K562 (cell line): Measurements from ENCODE around the gene GPR55. TPM values are rescaled to one million over a fixed set of nuclear protein-coding genes. Genes with fewer than 3 reads are reported as not detected.
"Not testable (repeated sequence)": the region's sequence is repeated elsewhere in the genome, so short reads cannot be mapped to it uniquely, and the experiment has no call there.

Experiments used
- ATAC-seq: fragments of 200-7000 bp; cut with Tn5 transposase; 3 replicates; pipeline ENCODE4 v1.9.1; 2020; ENCODE audit warnings: moderate library complexity
- BruUV-seq: library from RNA; stranded (reverse); fragments of 400-500 nt; replicated peaks from 2 replicates; lab custom pipeline; 2021; lab: Mats Ljungman, UMichigan
- CTCF ChIA-PET: fragments of 300-600 bp; formaldehyde crosslinking; extraction: SDS; loops from one replicate; lab custom pipeline; 2021; ENCODE audit warnings: low intra/inter-chr PET ratio; lab: Yijun Ruan, JAX
- POLR2A ChIA-PET: fragments of 300-600, 350-650 bp; sonication (Branson Sonifier 250); formaldehyde crosslinking; extraction: SDS; loops from one replicate; lab custom pipeline; 2021; ENCODE audit warnings: antibody characterized with exemption, inconsistent platforms; lab: Yijun Ruan, JAX
- DNase-seq, 4 experiments: peaks; one replicate each; pipeline versions ENCODE4 v3.0.0 to v3.0.0-alpha.2; 2011 to 2018; ENCODE audit warnings: low spot score in 3 of 4, mixed read lengths in 3 of 4; ENCODE audit errors: extremely low read depth in 1 of 4
- FAIRE-seq: peaks from 2 replicates; lab custom pipeline; 2011; peaks lifted over from hg19 to GRCh38; lab: Jason Lieb, UNC
- H2AFZ ChIP-seq: 2 replicates; pipeline ENCODE4 v1.6.0; 2011; ENCODE audit warnings: low read depth, low read length, control low read depth, inconsistent platforms
- H3K27ac ChIP-seq: fragments of 200-600 bp; 3 replicates; pipeline ENCODE4 v1.8.0; 2011; ENCODE audit warnings: low read depth, mild to moderate bottlenecking, control low read depth, inconsistent platforms, low read length, moderate library complexity, mixed read lengths; ENCODE audit errors: extremely low read depth
- H3K27me3 ChIP-seq, 2 experiments: fragments of 300-600 bp in 1 of 2; 2 replicates in 1 of 2; 3 replicates in 1 of 2; pipeline versions ENCODE4 v1.6.0 to v1.8.0; 2011; ENCODE audit warnings: inconsistent platforms in 2 of 2, low read length in 2 of 2, mild to moderate bottlenecking in 1 of 2, mixed read lengths in 1 of 2, moderate library complexity in 1 of 2; ENCODE audit not compliant: control insufficient read depth in 2 of 2, insufficient read depth in 2 of 2
- H3K36me3 ChIP-seq: fragments of 300-600 bp; 3 replicates; pipeline ENCODE4 v1.8.0; 2011; ENCODE audit warnings: mild to moderate bottlenecking, low read length, inconsistent platforms; ENCODE audit not compliant: control insufficient read depth, insufficient read depth
- H3K4me1 ChIP-seq, 2 experiments: fragments of 200-600 bp in 1 of 2; replicated peaks in 1 of 2; 2 replicates in 1 of 2; 3 replicates in 1 of 2; pipeline versions ENCODE4 v1.5.1 to v1.8.0; 2011; ENCODE audit warnings: inconsistent platforms in 2 of 2, low read length in 2 of 2, mild to moderate bottlenecking in 1 of 2, mixed read lengths in 1 of 2, moderate library complexity in 1 of 2; ENCODE audit not compliant: control insufficient read depth in 2 of 2, insufficient read depth in 2 of 2
- H3K4me2 ChIP-seq: 2 replicates; pipeline ENCODE4 v1.6.1; 2011; ENCODE audit warnings: low read length, control low read depth, inconsistent platforms, mixed read lengths; ENCODE audit not compliant: insufficient read depth
- H3K4me3 ChIP-seq: fragments of 200-600 bp; sonication (generic), shearing (Covaris generic); 2 replicates; pipeline ENCODE4 v1.5.1; 2016; ENCODE audit warnings: control low read depth, inconsistent platforms
- H3K79me2 ChIP-seq: fragments of 200-600 bp; 3 replicates; pipeline ENCODE4 v1.8.0; 2011; ENCODE audit warnings: low read length, inconsistent platforms; ENCODE audit not compliant: control insufficient read depth, insufficient read depth
- H3K9ac ChIP-seq, 2 experiments: 2 replicates each; pipeline versions ENCODE4 v1.6.0 to v1.6.1; 2011; ENCODE audit warnings: low read depth in 2 of 2, low read length in 2 of 2, control low read depth in 1 of 2, inconsistent platforms in 1 of 2, mild to moderate bottlenecking in 1 of 2, mixed read lengths in 1 of 2; ENCODE audit not compliant: insufficient read depth in 1 of 2
- H3K9me1 ChIP-seq: one replicate; pipeline ENCODE4 v1.6.0; 2011; ENCODE audit warnings: inconsistent platforms, mild to moderate bottlenecking, low read length, moderate library complexity; ENCODE audit not compliant: control insufficient read depth, insufficient read depth
- H3K9me3 ChIP-seq: replicated peaks from 2 replicates; pipeline ENCODE4 v1.5.1; 2011; ENCODE audit warnings: low read depth, low read length, inconsistent platforms; ENCODE audit not compliant: control insufficient read depth, insufficient read depth
- H4K20me1 ChIP-seq: replicated peaks from 2 replicates; pipeline ENCODE4 v1.6.1; 2011; ENCODE audit warnings: low read length, inconsistent platforms, mixed read lengths; ENCODE audit not compliant: control insufficient read depth, insufficient read depth
- HMGN3 ChIP-seq: IDR thresholded peaks from 2 replicates; pipeline ENCODE4 v1.6.1; 2011; ENCODE audit warnings: borderline replicate concordance, low read depth, mild to moderate bottlenecking, mixed read lengths, low read length; ENCODE audit not compliant: insufficient read length; ENCODE audit errors: extremely low read depth
- HNRNPK ChIP-seq: fragments of 200-400 bp; formaldehyde crosslinking; IDR thresholded peaks from one replicate; pipeline ENCODE4 v1.6.1; 2018; ENCODE audit warnings: mild to moderate bottlenecking, low read depth, low read length; ENCODE audit not compliant: poor library complexity, severe bottlenecking
- ZNF121 ChIP-seq: sonication (generic); formaldehyde crosslinking; conservative IDR thresholded peaks from 2 replicates; pipeline ENCODE4 v1.8.0; 2022; ENCODE audit warnings: missing genetic modification reagents
- WGBS: fragments of 100-300 bp; shearing (Covaris generic); methylation state at CpG from one replicate; pipeline ENCODE4 v1.1.6; 2016; ENCODE audit warnings: low coverage, mixed read lengths; ENCODE audit not compliant: insufficient coverage; ENCODE audit errors: missing lambda C conversion rate; 5-methylcytosine and 5-hydroxymethylcytosine counted together
- in situ Hi-C: fragments of 300-500 bp; cut with MboI; formaldehyde crosslinking; loops from 4 replicates; pipeline ENCODE4 v1.15.0; 2018; ENCODE audit warnings: inconsistent platforms, mixed read lengths
- intact Hi-C: fragments of 100-400 bp; cut with micrococcal nuclease; formaldehyde crosslinking; loops from 2 replicates; pipeline ENCODE4 v1.14.2; 2022
- polyA plus RNA-seq, 8 experiments: library from polyadenylated mRNA; depleted of rRNA in 4 of 8; stranded (reverse) in 5 of 8; unstranded in 3 of 8; fragments of >200 nt; fragmentation: Nextera tagmentation in 2 of 8; fragmentation: Illumina TruSeq in 1 of 8; extraction: Ambion mirVana in 2 of 8; extraction: Trizol in 1 of 8; gene quantifications; 2 replicates each; pipeline versions ENCODE4 v1.2.1 to v1.2.3, GENCODE V29; 2011 to 2014; ENCODE audit warnings: inconsistent platforms in 1 of 8, missing spikeins in 1 of 8
- total RNA-seq, 7 experiments: library from RNA; depleted of rRNA in 6 of 7; stranded (reverse); fragments of >200 nt in 6 of 7; fragmentation: Illumina TruSeq in 2 of 7; extraction: Trizol in 2 of 7; gene quantifications; 2 replicates each; pipeline versions ENCODE4 v1.2.1 to v1.2.3, GENCODE V29; 2011 to 2021; ENCODE audit warnings: low replicate concordance in 1 of 7

The GPR55 gene
- total and polyA plus RNA-seq, 9 of the 15 experiments (the other 6 are each of a cell fraction or from before 2014, with no cell fraction given), result 0.11 to 0.49 (median 0.27) TPM

DNA sequence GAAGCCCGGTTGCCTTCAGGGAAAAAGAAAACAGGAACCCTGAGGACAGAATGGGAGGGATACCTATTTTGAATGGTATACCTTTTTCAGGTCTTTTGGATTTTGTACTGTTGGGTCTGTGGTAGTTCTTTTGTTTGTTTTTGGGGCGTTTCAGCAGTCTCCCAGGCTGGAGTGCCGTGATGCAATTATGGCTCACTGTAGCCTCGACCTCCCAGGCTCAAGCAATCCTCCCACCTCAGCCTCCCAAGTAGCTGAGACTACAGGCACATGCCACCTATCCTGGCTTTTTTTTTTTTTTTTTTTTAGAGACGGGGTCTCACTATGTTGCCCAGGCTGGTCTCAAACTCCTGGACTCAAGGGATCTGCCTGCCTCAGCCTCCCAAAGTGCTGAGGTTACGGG, 43.3 kb upstream of the GPR55 start:
- H3K9ac ChIP-seq, H3K79me2 ChIP-seq, H4K20me1 ChIP-seq, H3K27me3 ChIP-seq, POLR2A ChIA-PET, intact Hi-C loops, H2AFZ ChIP-seq, in situ Hi-C loops, H3K36me3 ChIP-seq, BruUV-seq, H3K4me1 ChIP-seq, ATAC-seq, DNase-seq, H3K4me2 ChIP-seq, H3K9me3 ChIP-seq, H3K27ac ChIP-seq, H3K9me1 ChIP-seq: not testable (repeated sequence)
- CTCF ChIA-PET, result interaction anchor here (0.6 kb wide), 1 partner anchor 19 kb away, joined by 5 read pairs; no protein-coding TSS in a partner anchor
- 13% methylated on average over 4 of the region's 6 CpGs for WGBS
- TF ChIP-seq ZNF121 (CRISPR knock-in tag), result 0 out of 2 replicates have a peak, but pooled peaks have one; percentile 16
- TF ChIP-seq, all 486 proteins: peak for 1; not testable (repeated sequence) for 485
- not testable (repeated sequence) for H3K4me3 ChIP-seq, FAIRE-seq

DNA sequence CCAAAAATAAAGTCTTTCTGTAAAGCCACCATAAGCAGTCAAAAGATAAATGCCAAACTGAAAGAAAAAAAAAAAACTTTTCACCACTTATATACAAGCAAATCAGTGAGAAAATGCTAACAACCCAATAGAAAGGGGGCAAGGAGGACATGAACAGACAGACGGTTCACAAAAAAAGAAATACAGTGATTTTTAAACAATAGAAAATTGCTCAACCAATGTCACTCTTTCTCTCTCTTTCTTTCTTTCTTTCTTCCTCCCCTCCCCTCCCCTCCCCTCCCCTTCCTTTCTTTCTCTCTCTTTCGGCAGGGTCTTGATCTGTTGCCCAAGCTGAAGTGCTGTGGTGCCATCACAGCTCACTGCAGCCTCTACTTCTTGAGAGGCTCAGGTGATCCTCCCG, 42.1 kb upstream of the GPR55 start:
- in situ Hi-C loops, result no loop called here
- intact Hi-C loops, result no loop called here
- no TSS peak for BruUV-seq
- no peaks in the 10 kb centered on the region for H3K27me3 ChIP-seq
- no peak overlapping the region for H3K4me2 ChIP-seq
- 0% methylated on average over 1 of the region's 3 CpGs for WGBS
- no peaks in the 10 kb centered on the region for H4K20me1 ChIP-seq
- no peak for FAIRE-seq
- TF ChIP-seq HNRNPK, result peak; percentile 54
- TF ChIP-seq HMGN3, result no peak
- TF ChIP-seq, all 486 proteins: peak for 1
- H3K9me3 ChIP-seq, result no peaks in the 10 kb centered on the region; the same call in 1 of the 2 replicates
- no peak overlapping the region for H3K9ac ChIP-seq
- H3K36me3 ChIP-seq, result no peaks in the 10 kb centered on the region
- no peaks in the 10 kb centered on the region for H3K9me1 ChIP-seq
- H3K27ac ChIP-seq, result no peak overlapping the region
- ChIA-PET POLR2A (interaction anchor here (0.6 to 0.7 kb wide), 5 partner anchors 10 to 876 kb away, joined by 3 read pairs; no protein-coding TSS in a partner anchor), CTCF (no interaction called here)
- no peaks in the 10 kb centered on the region for H3K79me2 ChIP-seq
- no peak overlapping the region for H2AFZ ChIP-seq
- DNase-seq (no peak), ATAC-seq (no peak)
- H3K4me1 ChIP-seq, result peaks cover 0 to 5% of the 10 kb centered on the region in 2 experiments; a peak in 2 of 5 replicates
- no peak overlapping the region for H3K4me3 ChIP-seq
